HG03045 (cell line): ENCODE results near the gene DOLK.
"Not testable (repeated sequence)": the region's sequence is repeated elsewhere in the genome, so short reads cannot be mapped to it uniquely, and the experiment has no call there.

ENCODE experiments used
- ATAC-seq: cut with Tn5 transposase; IDR thresholded peaks from one replicate; pipeline ENCODE4 v1.9.1; 2021; ENCODE audit warnings: mild to moderate bottlenecking, moderate library complexity; ENCODE audit not compliant: unreplicated experiment

Gene DOLK

GRCh38 chr9:128947527-128948301, at the start of gene DOLK, which contains the start of gene NUP188:
Gene DOLK, minus strand, starts transcription at chr9:128947603. Its CDS starts 300 bp downstream, at chr9:128947303.
Gene NUP188, plus strand, starts transcription at chr9:128947699. Its CDS starts 21 bp downstream, at chr9:128947720.
- ATAC-seq, result peak; percentile 75

- ATAC-seq, result no peak
These were observed 48.4 kb upstream of the DOLK start for GRCh38 chr9:128995791-128996190.

- ATAC-seq, result no peak
These were observed 45.6 kb upstream of the DOLK start for GRCh38 chr9:128992995-128993394.

DNA sequence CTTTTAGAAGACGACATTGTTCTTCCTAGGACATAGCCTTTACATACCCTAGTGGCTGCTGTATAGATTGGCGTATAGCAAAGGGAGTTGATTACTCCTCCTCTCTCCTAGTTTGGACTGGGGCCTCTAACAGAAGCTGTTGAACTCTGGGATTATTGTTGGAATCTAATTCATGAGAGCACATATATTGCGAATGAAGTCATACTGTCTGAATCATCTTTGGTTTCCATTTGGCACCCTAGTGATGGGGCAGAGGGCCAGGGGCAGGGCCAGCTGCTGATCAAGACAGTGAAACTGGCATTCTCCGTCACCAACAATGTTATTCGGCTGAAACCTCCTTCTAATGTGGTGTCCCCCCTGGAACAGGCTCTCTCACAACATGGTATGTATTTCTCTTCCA, 40.4 kb upstream of the DOLK start:
- no peak for ATAC-seq

GRCh38 chr9:128986671-128987070, 39.3 kb upstream of the DOLK start:
- ATAC-seq, result no peak

- no peak for ATAC-seq
These were observed 36.1 kb upstream of the DOLK start for GRCh38 chr9:128983536-128983935.

DNA sequence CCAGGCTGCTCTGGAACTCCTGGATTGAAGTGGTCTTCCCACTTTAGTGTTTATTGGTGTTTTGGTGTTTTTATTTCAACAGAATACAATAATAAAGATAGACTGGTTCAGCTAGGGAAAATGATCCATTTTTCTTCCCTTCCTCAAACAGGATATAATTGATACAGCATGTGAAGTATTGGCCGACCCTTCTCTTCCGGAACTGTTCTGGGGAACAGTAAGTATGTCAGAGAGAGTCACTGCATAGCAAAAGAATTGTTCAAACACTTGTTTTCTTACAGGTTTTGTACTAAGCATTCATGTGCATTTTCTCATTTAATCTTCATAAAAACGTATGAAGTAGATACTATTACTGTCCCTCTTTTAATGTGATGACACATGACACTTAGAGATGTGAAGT, 31.7 kb upstream of the DOLK start:
- no peak for ATAC-seq

DNA sequence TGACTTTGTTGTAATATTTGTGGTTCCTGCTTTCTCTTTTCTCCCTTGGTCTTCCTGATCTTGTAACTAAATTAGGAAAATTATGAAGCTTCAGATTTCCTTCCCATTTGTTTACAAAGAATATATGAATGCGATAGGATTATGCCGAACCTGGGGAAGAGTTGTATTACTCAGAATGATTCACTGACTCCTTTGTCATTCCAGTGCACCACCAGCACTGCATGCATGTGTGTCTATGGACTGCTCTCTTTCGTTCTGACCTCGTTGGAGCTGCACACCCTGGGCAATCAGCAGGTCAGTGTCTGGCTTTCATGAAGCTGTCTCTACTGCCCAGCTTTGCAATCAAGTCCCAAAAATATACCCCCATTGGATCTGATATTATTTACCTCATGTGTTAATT, 25.6 kb upstream of the DOLK start:
- ATAC-seq, result no peak

GRCh38 chr9:128969491-128969890, 22.1 kb upstream of the DOLK start:
- no peak for ATAC-seq

DNA sequence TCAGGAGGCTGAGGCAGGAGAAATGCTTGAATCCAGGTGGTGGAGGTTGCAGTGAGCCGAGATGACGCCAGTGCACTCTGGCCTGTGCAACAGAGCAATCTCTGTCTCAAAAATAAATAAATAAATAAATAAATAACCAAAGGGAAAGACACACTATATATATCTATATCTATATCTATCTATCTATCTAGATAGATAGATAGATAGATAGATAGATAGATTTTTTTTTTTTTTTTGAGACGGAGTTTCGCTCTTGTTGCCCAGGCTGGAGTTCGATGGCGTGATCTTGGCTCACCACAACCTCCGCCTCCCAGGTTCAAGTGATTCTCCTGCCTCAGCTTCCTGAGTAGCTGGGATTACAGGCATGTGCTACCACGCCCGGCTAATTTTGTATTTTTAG, 14.0 kb upstream of the DOLK start:
- ATAC-seq, result not testable (repeated sequence)

DNA sequence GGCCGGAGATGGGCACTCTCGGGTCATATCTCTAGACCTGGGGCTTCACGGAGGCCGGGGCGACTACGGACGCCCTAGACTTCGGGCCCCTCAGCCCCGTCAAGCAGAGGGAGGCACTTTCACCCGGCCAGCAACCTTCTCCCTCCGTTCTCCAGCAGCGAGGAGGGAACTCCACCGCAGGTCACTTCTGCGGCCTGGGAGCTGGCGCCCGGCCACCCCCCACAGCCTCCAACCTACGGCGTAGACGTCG, 201 bp downstream of the DOLK start:
- no peak for ATAC-seq

- ATAC-seq, result peak; percentile 24
These were observed 679 bp downstream of the DOLK start for GRCh38 chr9:128946571-128947276.

GRCh38 chr9:128945798-128946501, 1.5 kb downstream of the DOLK start:
- no peak for ATAC-seq

GRCh38 chr9:128944966-128945365, 2.4 kb downstream of the DOLK start:
- ATAC-seq, result not testable (repeated sequence)

DNA sequence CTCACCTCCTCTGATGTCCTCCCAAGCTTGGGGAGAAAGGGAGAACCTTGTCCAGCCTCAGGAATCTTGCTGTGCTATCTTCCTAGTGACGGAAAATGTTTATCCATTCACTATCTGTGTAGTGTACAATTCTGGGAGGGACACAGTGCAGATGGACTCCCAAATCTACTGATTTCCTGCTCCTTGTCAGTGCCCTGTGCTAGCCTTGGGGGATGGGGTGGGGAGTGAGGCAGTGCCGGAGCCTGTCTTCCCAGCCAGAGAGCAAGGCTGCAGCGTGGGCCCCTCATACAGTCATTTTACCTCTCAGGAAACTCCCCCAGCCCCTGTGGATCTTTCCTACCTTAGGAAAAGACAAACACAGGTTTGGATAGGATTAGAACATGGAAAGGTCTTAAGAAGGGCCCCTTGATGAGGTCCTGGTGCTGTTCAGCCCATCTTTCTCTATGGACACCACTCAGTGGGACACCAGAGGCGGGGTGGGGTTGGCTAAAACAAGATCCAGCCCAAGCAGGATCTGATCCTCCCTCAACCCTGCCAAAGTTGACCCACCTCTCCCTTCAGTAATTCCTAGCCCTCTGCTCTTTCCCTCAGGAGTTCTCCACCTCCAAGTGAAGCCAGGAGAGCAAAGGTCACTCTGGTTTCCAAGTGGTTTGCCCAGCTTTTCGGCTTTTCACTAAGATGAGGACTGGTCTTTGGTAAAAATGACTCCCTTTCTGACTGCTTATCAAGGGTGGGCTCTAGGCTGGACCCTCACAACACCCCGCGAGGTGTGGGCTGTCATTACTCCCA, 3.4 kb downstream of the DOLK start:
- ATAC-seq, result no peak

- ATAC-seq, result no peak
These were observed 6.3 kb downstream of the DOLK start for GRCh38 chr9:128940946-128941755.

GRCh38 chr9:128940271-128940921, 7.0 kb downstream of the DOLK start:
- ATAC-seq, result no peak

DNA sequence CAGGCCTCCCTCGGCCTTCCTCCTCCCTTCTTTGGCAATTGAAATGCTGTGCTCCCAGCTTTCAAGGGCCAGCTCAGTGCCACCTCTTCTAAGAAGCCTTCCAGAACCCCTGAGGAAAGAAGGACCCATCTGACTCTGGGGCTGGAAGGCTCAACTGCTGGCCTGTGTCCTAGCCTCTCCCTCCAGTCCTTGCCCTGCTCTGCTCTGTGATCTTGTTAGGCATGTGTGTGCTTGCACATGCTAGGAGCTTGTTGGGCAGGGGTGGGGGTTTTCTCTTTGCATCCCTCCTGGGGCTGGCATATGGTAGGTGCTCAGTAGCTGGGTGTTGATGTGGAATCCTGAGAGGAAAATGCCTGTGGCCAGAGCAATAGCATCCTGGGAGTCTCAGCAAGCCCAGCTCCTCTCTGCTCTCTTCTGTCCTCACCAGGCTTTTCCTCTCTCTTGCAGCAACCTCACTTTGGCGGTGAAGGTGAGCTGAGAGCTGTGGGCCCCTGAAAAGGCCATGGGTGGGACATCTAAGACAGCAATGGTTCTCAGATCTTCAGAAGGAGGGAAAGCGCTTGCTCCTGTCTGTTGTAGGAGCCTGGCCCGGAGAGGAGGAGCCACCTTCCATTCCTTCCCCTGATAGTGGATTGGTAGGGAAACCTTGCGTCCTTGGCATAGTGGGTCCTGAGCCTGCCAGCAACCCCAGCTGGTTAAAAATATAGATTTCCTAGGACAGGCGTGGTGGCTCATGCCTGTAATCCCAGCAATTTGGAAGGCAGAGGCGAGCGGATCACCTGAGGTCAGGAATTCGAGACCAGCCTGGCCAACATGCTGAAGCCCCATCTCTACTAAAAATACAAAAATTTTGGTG, 9.9 kb downstream of the DOLK start:
- ATAC-seq, result no peak
